ENCODE data around the gene BMP2K. TPM values are rescaled to one million over a fixed set of nuclear protein-coding genes. Genes with fewer than 3 reads are reported as not detected.
A peak's percentile ranks its signal among the peaks of the same experiment; 100 is the strongest.

The BMP2K gene
- total RNA-seq: 10 to 100 TPM; 21.0 to 36.5 (median 29.9) TPM
- 1 to 10 TPM; 4.9 to 7.8 TPM for polyA plus RNA-seq
- long read RNA-seq, donor 1, partial matches to known transcripts: 2 of 8 reads
- long read RNA-seq, donor 1, other reads (novel, unspliced or antisense): 5 of 8 reads
- long read RNA-seq, donor 2, transcript BMP2K-201 (16 exons, 3,804 nt): major isoform, 6 of 10 reads
- long read RNA-seq, donor 2, partial matches to known transcripts: 2 of 10 reads
- long read RNA-seq, donor 2, other reads (novel, unspliced or antisense): 1 of 10 reads
- long read RNA-seq, donor 3, partial matches to known transcripts: 1 of 4 reads
- long read RNA-seq, donor 3, other reads (novel, unspliced or antisense): 1 of 4 reads

GRCh38 chr4:78776079-78776728 lies at the start of gene BMP2K:
Gene BMP2K (plus strand): TSS chr4:78776350. CDS start chr4:78776544, 194 bp downstream.
- WGBS, 2 donors: 0 to 1% methylated on average over 63 to 89 of the region's 95 CpGs
- ATAC-seq: peak; percentile 73 to 96 (median 90)
- H3K4me1 ChIP-seq: peaks cover 0 to 53% (median 42%) of the 10 kb centered on the region in 9 donors

GRCh38 chr4:78726546-78726945 lies 49.6 kb upstream of the BMP2K start:
- intact Hi-C loops (cut with DNase I): no loop called here
- ATAC-seq: no peak

More at GRCh38 chr4:78776079-78776728, at the start of gene BMP2K:
- H3K27me3 ChIP-seq: no peaks in the 10 kb centered on the region
- H3K9me3 ChIP-seq: no peaks in the 10 kb centered on the region
- H3K4me3 ChIP-seq: peak within 1 kb of the TSS; percentile 70 to 94 (median 86)
- peak within 1 kb of the TSS; percentile 94 to 100 (median 99) for H3K27ac ChIP-seq
- no peaks in the 10 kb centered on the region for H3K36me3 ChIP-seq
- intact Hi-C loops (cut with DNase I): loop anchor here (5.0 to 10.0 kb wide), 10 partner anchors 79 to 164 kb away; no protein-coding TSS in a partner anchor
- peak in 4 of 9 donors; percentile 7 to 45 (median 33) for TF ChIP-seq CTCF (IDR thresholded peaks at IDR 0.05)
- peak; percentile 81 to 86 for DNase-seq

GRCh38 chr4:78732332-78733104 lies 43.6 kb upstream of the BMP2K start:
- 63 to 65% methylated on average over 3 of the region's 3 CpGs for WGBS, 2 donors
- no peaks in the 10 kb centered on the region for H3K4me1 ChIP-seq
- no peaks in the 10 kb centered on the region for H3K27me3 ChIP-seq
- H3K4me3 ChIP-seq: no peak overlapping the region
- H3K27ac ChIP-seq: no peak overlapping the region
- no peak for DNase-seq
- H3K36me3 ChIP-seq: no peaks in the 10 kb centered on the region
- H3K9me3 ChIP-seq: no peaks in the 10 kb centered on the region
- intact Hi-C loops (cut with DNase I): loop anchor here in 1 of 10 donors (5.0 kb wide), 1 partner anchor 40 kb away; no protein-coding TSS in a partner anchor
- no peak for TF ChIP-seq CTCF (IDR thresholded peaks at IDR 0.05)
- ATAC-seq: peak in 1 of 8 donors; percentile 35

More at GRCh38 chr4:78726546-78726945, 49.6 kb upstream of the BMP2K start:
- TF ChIP-seq CTCF (IDR thresholded peaks at IDR 0.05): no peak
- Histone ChIP-seq H3K27me3 (no peaks in the 10 kb centered on the region), H3K4me3 (no peak overlapping the region), H3K27ac (no peak overlapping the region), H3K9me3 (no peaks in the 10 kb centered on the region), H3K36me3 (no peaks in the 10 kb centered on the region), H3K4me1 (peaks cover 0 to 15% (median 10%) of the 10 kb centered on the region in 9 donors)
- no peak for DNase-seq
- 86 to 88% methylated on average over 1 of the region's 1 CpG for WGBS, 2 donors
